ELR (cell line): ENCODE results near the gene SLC16A10.

ENCODE experiments used
- DNase-seq: peaks from one replicate; pipeline ENCODE4 v3.0.0-alpha.2; 2015; ENCODE audit warnings: low read depth

SLC16A10 gene

DNA sequence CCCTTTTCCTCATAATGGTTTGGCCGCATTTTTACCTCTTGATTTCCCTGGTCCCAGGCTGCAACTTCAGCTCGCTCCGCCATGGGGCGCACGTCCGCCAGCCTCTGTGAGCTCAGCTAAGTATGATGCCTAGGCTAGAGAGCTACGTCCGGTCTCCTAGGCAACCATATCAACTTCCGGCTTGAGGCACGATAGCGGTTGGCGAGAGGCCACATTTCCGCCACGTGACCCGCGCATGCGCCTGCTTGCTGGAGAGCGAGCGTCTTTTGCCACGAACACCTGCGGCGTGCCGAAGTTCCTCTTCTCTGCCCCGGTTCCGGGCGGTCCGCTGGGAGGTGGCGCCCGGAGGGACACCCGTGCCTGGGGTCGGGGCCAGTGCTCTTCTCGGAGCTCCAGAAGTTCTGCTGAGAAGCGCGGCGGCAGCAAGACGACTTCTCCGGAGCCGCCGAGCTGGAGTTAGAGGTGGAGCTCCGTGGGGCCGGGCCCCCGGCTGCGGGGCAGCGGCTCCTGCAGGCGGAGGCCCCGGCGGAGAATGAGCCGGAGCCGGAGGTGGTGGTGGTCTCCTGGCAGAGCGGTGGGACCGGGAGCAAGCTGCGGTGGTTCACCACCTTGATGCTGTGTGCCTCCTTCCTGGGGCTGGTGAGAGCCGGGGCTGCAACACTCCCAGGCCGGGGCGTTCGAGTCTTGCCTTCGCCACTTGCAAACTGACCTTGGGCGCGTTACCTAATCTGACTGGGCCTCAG is 172.0 kb downstream of the SLC16A10 start:
- DNase-seq: peak; percentile 100

DNA sequence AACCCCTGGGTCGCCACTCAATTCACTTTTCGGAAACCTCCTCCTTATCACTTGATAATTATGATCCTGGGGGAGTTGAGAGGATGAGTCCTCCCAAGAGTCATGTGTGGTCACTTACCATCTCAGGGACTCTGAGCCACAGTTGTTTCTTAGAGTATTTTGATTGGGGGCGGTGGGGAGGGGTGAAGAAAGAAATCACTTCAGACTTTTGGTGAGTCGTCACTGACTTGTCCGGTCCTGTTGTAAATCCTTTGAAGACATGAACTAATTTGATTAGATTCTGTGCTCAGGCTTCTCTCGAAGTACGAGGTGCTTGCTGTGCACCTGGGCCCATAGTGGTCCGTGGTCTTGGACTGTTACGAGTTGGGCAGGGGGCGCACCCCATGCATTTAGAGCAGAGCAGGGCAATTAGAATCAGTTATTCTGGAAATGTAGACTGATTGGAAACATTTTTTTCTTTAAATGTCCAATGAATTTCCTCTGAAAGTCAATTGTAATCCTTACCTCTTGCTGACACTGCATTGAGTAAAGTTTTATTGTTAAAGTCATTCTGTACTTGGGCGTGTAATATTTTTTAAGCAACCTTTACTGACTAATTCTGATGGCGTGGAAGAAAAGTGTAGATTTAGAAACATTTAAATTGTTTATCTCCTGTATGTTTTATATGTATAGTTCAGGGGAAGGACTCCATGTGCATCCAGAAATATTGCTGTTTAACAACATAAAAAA is 173.4 kb downstream of the SLC16A10 start:
- DNase-seq: peak; percentile 51

DNA sequence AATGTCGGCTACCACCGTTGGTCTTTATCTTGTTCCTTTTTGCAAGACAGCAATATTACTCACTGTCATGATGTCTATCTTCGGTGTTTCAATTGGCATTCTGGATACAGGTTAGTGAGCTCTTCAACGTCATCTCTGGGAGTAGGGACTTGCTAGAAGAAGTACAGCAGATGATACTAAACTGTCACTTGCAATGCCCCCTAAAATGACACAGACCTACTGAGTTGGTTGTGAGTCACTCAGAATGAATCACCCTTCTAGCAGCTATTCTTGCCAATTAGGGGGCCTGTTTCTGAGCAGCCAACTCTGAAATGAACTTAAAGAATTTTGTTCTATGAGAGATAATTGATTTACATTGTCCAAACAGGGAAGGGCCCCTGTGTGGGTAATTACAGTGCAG is 176.5 kb downstream of the SLC16A10 start:
- DNase-seq: peak; percentile 90

- DNase-seq: no peak
Measured at GRCh38 chr6:111265842-111266241, 178.5 kb downstream of the SLC16A10 start.

GRCh38 chr6:111266276-111266675 is 179.0 kb downstream of the SLC16A10 start:
- no peak for DNase-seq

- no peak for DNase-seq
Measured at GRCh38 chr6:111267764-111268333, 180.5 kb downstream of the SLC16A10 start.

DNA sequence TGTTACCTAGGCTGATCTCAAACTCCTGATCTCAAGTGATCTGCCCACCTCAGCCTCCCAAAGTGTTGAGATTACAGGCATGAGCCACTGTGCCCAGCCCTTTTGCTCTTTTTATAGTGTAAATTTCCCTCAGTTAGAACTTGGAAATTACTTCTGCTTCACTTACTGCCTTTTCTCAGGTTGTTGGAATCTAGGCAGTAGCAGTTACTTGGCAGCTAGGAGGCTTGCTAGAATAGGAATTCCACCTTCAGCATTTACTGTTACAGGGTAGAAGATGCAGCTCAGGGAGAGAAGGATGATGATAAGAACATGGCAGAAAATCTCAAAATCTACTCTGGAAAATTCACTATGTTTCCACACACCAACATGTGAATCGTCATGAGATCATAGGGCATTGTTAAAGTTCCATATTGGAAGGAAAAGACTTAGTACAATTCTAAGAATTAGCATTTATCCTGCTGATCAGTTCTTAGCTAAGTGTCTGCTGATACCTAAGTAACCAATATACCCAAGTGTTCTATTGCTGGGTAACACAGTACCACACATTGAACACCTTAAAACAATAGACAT is 182.2 kb downstream of the SLC16A10 start:
- DNase-seq: peak; percentile 48

- no peak for DNase-seq
Measured at GRCh38 chr6:111270121-111270520, 182.8 kb downstream of the SLC16A10 start.

DNA sequence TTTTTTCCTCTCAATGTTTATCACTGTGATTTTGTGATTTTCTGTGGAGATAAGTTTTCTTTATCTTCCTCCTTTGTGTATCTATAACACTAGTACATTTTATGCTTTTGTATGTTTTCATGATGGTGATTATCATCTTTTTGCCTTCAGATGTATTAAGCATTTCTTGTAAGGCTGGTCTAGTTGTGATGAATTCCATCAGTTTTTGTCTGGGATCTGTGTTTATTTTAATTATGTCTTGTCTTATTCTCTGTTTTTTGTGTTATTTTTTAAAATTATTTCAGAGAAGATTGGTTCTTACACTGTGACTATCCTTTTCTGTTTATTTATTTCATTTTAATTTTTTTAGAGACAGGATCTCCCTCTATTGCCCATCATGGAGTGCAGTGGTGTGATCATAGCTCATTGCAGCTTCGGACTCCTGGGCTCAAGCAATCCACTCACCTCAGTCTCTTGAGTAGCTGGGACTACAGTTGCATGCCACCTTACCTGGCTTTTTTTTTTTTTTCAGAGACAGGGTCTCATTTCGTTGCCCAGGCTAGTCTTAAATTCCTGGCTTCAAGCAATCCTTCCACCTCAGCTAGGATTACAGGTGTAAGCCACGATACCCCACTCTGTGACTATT is 187.4 kb downstream of the SLC16A10 start:
- no peak for DNase-seq

GRCh38 chr6:111276335-111276734 is 189.0 kb downstream of the SLC16A10 start:
- no peak for DNase-seq

DNA sequence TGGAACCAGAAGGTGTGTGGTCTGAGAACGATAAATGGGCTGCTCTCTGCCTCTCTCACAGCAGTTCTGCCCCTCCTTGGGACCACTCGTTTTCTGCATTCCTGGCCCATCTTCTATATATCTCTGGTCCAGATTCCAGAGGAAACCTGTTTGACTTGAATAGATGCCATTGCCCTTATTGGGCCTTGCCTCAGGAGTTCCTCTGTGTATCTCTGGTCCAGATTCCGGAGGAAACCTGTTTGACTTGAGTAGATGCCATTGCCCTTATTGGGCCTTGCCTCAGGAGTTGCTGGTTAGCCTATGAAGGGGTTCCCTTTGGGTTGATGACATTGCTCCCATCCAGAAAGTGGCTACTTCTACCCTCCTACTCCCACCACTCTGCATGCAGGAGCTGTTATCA is 189.4 kb downstream of the SLC16A10 start:
- DNase-seq: no peak

DNA sequence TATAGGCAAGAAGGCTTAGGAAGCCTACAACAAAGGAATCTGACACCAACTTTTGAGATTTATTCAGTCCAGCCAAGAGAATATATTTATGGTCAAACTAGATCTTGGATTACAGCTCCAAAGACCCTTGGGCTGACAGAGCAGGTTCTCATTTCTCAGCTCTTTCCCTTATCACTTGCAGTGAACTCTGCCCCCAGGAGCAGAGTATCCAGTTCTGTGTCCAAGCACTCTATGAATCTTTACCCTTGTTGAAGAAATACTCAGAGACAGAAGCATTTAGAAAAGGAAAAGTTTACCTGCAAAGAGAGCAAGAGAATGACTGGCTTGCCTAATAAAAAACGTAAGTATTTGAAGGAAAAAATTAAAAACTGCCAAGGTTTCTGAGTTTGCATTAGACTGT is 190.5 kb downstream of the SLC16A10 start:
- no peak for DNase-seq

GRCh38 chr6:111278731-111279130 is 191.4 kb downstream of the SLC16A10 start:
- DNase-seq: no peak

GRCh38 chr6:111280445-111280955 is 193.2 kb downstream of the SLC16A10 start:
- no peak for DNase-seq
